MM.1S (cell line): ENCODE data around the gene SLC26A11.

Experiments used
- EZH2phosphoT487 ChIP-seq: fragments of 300-600 bp; sonication (generic); IDR thresholded peaks from 2 replicates; pipeline ENCODE4 v1.6.1; 2018; ENCODE audit warnings: antibody characterized with exemption, low read length
- TF ChIP-seq, protein P1 (sequence below): fragments of 300-600 bp; sonication (generic); IDR thresholded peaks from 2 replicates; pipeline ENCODE4 v1.5.1; 2016; ENCODE audit warnings: antibody characterized with exemption, low read length, mixed read lengths

DNA sequence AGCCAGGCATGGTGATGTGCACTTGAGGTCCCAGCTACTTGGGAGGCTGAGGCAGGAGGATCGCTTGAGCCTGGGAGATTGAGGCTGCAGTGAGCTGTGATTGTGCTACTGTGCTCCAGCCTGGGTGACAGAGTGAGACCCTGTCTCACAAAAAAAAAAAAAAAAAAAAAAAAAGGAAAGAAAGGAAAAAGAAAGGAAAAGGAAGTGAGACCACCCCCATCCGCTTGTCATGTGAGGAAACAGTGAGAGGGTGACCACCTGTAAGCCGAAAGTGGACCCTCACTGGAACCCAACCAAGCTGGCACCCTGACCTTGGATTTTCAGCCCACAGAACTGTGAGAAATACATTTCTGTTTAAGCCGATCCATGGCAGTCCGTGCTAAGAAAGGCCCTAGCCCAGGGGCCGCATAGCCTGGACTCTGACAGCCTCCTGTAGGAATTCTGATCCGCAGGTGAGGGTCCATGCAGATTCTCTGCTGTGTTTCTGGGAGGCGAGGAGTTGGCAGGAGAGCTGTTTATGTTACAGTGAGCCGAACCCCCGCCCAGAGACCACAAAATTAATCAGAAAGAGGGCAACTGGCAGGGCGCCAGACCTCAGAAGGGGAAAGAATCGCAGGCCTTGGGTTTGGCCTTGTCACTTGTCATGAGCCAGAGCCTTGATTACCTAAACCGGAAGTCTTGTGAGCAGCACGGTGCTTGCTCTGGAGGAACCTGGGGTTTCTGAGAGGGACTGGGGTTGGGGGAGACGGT is 1.0 kb upstream of the SLC26A11 start:
- TF ChIP-seq, protein P1, sequence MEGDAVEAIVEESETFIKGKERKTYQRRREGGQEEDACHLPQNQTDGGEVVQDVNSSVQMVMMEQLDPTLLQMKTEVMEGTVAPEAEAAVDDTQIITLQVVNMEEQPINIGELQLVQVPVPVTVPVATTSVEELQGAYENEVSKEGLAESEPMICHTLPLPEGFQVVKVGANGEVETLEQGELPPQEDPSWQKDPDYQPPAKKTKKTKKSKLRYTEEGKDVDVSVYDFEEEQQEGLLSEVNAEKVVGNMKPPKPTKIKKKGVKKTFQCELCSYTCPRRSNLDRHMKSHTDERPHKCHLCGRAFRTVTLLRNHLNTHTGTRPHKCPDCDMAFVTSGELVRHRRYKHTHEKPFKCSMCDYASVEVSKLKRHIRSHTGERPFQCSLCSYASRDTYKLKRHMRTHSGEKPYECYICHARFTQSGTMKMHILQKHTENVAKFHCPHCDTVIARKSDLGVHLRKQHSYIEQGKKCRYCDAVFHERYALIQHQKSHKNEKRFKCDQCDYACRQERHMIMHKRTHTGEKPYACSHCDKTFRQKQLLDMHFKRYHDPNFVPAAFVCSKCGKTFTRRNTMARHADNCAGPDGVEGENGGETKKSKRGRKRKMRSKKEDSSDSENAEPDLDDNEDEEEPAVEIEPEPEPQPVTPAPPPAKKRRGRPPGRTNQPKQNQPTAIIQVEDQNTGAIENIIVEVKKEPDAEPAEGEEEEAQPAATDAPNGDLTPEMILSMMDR, result no peak
- no peak for TF ChIP-seq EZH2phosphoT487
